PC-9 (cell line): ENCODE results near the gene SCAPER. TPM values are rescaled to one million over a fixed set of nuclear protein-coding genes. Genes with fewer than 3 reads are reported as not detected.
"Not testable (repeated sequence)": the region's sequence is repeated elsewhere in the genome, so short reads cannot be mapped to it uniquely, and the experiment has no call there.

Experiments
- BruUV-seq: library from RNA; stranded (reverse); fragments of 400-500 nt; replicated peaks from 2 replicates; lab custom pipeline; 2021; lab: Mats Ljungman, UMichigan
- CTCF ChIA-PET: fragments of 300-600 bp; sonication (Branson Sonifier 250); formaldehyde crosslinking; loops from one replicate; lab custom pipeline; 2022; ENCODE audit warnings: antibody characterized with exemption; lab: Charles Lee
- POLR2A ChIA-PET: fragments of 300-600 bp; sonication (Branson Sonifier 250); formaldehyde crosslinking; loops from one replicate; lab custom pipeline; 2022; ENCODE audit warnings: antibody characterized with exemption; ENCODE audit not compliant: unreplicated experiment; lab: Charles Lee
- DNase-seq, 2 experiments: peaks; one replicate each; pipeline versions ENCODE4 v3.0.0 to v3.0.0-alpha.2; 2015 to 2022; ENCODE audit warnings: mixed read lengths in 1 of 2
- H2AFZ ChIP-seq: fragments of 200-600 bp; sonication (generic); 2 replicates; pipeline ENCODE4 v1.8.1; 2017; ENCODE audit warnings: antibody characterized with exemption
- H3F3A ChIP-seq: fragments of 200-600 bp; sonication (generic); 2 replicates; pipeline ENCODE4 v1.8.1; 2017; ENCODE audit warnings: antibody characterized with exemption, mild to moderate bottlenecking, low read depth; ENCODE audit not compliant: insufficient read depth
- H3K27ac ChIP-seq: fragments of 200-600 bp; sonication (generic); 2 replicates; pipeline ENCODE4 v1.6.1; 2016; ENCODE audit warnings: mixed run types
- H3K27me3 ChIP-seq: fragments of 200-600 bp; sonication (generic); 2 replicates; pipeline ENCODE4 v1.6.1; 2016; ENCODE audit warnings: low read depth, mixed run types; ENCODE audit not compliant: insufficient read depth
- H3K36me3 ChIP-seq: fragments of 200-600 bp; sonication (generic); 2 replicates; pipeline ENCODE4 v1.6.1; 2016; ENCODE audit warnings: low read depth, mixed run types
- H3K4me1 ChIP-seq: fragments of 200-600 bp; sonication (generic); replicated peaks from 2 replicates; pipeline ENCODE4 v1.6.1; 2016; ENCODE audit warnings: mixed run types; ENCODE audit not compliant: insufficient read depth
- H3K4me2 ChIP-seq: fragments of 200-600 bp; sonication (generic); 2 replicates; pipeline ENCODE4 v1.6.1; 2017; ENCODE audit warnings: mixed run types
- H3K4me3 ChIP-seq: fragments of 200-600 bp; sonication (generic); 2 replicates; pipeline ENCODE4 v1.6.1; 2016; ENCODE audit warnings: mixed run types
- H3K79me2 ChIP-seq: fragments of 200-600 bp; sonication (generic); 2 replicates; pipeline ENCODE4 v1.6.1; 2017; ENCODE audit warnings: low read depth, mixed run types
- H3K9me2 ChIP-seq: fragments of 200-600 bp; sonication (generic); 2 replicates; pipeline ENCODE4 v1.8.1; 2017; ENCODE audit warnings: mild to moderate bottlenecking; ENCODE audit not compliant: insufficient read depth
- H3K9me3 ChIP-seq: fragments of 200-600 bp; sonication (generic); 2 replicates; pipeline ENCODE4 v1.8.1; 2016; ENCODE audit warnings: low read depth; ENCODE audit not compliant: insufficient read depth
- H4K20me1 ChIP-seq: fragments of 200-600 bp; sonication (generic); 2 replicates; pipeline ENCODE4 v1.8.1; 2017; ENCODE audit not compliant: insufficient read depth
- CTCF ChIP-seq: fragments of 200-600 bp; sonication (generic); conservative IDR thresholded peaks from 2 replicates; pipeline ENCODE4 v1.6.1; 2017; ENCODE audit warnings: mixed run types, antibody characterized with exemption, mild to moderate bottlenecking, moderate library complexity
- EZH2 ChIP-seq: fragments of 200-600 bp; sonication (generic); IDR thresholded peaks from 2 replicates; pipeline ENCODE4 v1.8.0; 2017; ENCODE audit warnings: antibody characterized with exemption, low read depth
- intact Hi-C: fragments of 100-400 bp; cut with micrococcal nuclease; formaldehyde crosslinking; loops from one replicate; pipeline ENCODE4 v1.10.0; 2022; ENCODE audit not compliant: unreplicated experiment
- total RNA-seq: library from RNA; stranded (reverse); gene quantifications from 2 replicates; pipeline ENCODE4 v1.2.3, GENCODE V29; 2021

Gene SCAPER
- total RNA-seq, 1 experiment from 2014 or later, result 18.7 TPM

GRCh38 chr15:76514282-76514681, 390.9 kb downstream of the SCAPER start:
- H3K4me2 ChIP-seq, result no peak overlapping the region
- ChIA-PET POLR2A (no interaction called here), CTCF (no interaction called here)
- H3K9me2 ChIP-seq, result no peaks in the 10 kb centered on the region; the same call in 1 of the 2 replicates
- intact Hi-C loops, result no loop called here
- no peaks in the 10 kb centered on the region for H3K4me1 ChIP-seq
- no TSS peak for BruUV-seq
- no peak overlapping the region for H2AFZ ChIP-seq
- H3F3A ChIP-seq, result no peaks in the 10 kb centered on the region
- H3K4me3 ChIP-seq, result no peak overlapping the region
- no peaks in the 10 kb centered on the region for H3K9me3 ChIP-seq
- DNase-seq, result no peak
- TF ChIP-seq CTCF, result no peak
- TF ChIP-seq EZH2, result no peak
- H3K27me3 ChIP-seq, result no peaks in the 10 kb centered on the region
- H3K36me3 ChIP-seq, result no peaks in the 10 kb centered on the region
- H3K27ac ChIP-seq, result no peak overlapping the region
- H4K20me1 ChIP-seq, result no peaks in the 10 kb centered on the region
- no peaks in the 10 kb centered on the region for H3K79me2 ChIP-seq

GRCh38 chr15:76512971-76513370, 392.2 kb downstream of the SCAPER start:
- BruUV-seq, result no TSS peak
- no peaks in the 10 kb centered on the region; the same call in 1 of the 2 replicates for H3K9me2 ChIP-seq
- no peak overlapping the region for H3K4me3 ChIP-seq
- TF ChIP-seq CTCF, result no peak
- no peak for TF ChIP-seq EZH2
- POLR2A ChIA-PET, result no interaction called here
- no peaks in the 10 kb centered on the region for H3K79me2 ChIP-seq
- no peaks in the 10 kb centered on the region for H3K36me3 ChIP-seq
- H3K27ac ChIP-seq, result no peak overlapping the region
- H3K27me3 ChIP-seq, result no peaks in the 10 kb centered on the region
- CTCF ChIA-PET, result no interaction called here
- H3K4me1 ChIP-seq, result no peaks in the 10 kb centered on the region
- intact Hi-C loops, result no loop called here
- no peak overlapping the region for H2AFZ ChIP-seq
- DNase-seq, result no peak
- no peak overlapping the region for H3K4me2 ChIP-seq
- H3K9me3 ChIP-seq, result no peaks in the 10 kb centered on the region
- H3F3A ChIP-seq, result no peaks in the 10 kb centered on the region
- no peaks in the 10 kb centered on the region for H4K20me1 ChIP-seq

- not testable (repeated sequence) for H3K79me2 ChIP-seq
These were observed 394.5 kb downstream of the SCAPER start for GRCh38 chr15:76510663-76511062.

GRCh38 chr15:76503804-76504203, 401.3 kb downstream of the SCAPER start:
- Histone ChIP-seq H3K9me2 (no peaks in the 10 kb centered on the region), H3K27ac (no peak overlapping the region), H4K20me1 (0 out of 2 replicates have a peak, but pooled peaks cover 4% of the 10 kb centered on the region), H3K79me2 (no peaks in the 10 kb centered on the region), H3K4me1 (no peaks in the 10 kb centered on the region), H3K9me3 (no peaks in the 10 kb centered on the region), H2AFZ (no peak overlapping the region), H3K4me3 (no peak overlapping the region), H3K36me3 (no peaks in the 10 kb centered on the region), H3K4me2 (no peak overlapping the region), H3F3A (no peaks in the 10 kb centered on the region), H3K27me3 (no peaks in the 10 kb centered on the region)
- DNase-seq, result no peak
- ChIA-PET POLR2A (interaction anchor here (0.7 kb wide), 1 partner anchor 429 kb away, joined by 8 read pairs; no protein-coding TSS in a partner anchor), CTCF (no interaction called here)
- intact Hi-C loops, result no loop called here
- TF ChIP-seq EZH2 (no peak), CTCF (no peak)
- BruUV-seq, result no TSS peak

More at GRCh38 chr15:76510663-76511062, 394.5 kb downstream of the SCAPER start:
- H3F3A ChIP-seq, H3K9me3 ChIP-seq, CTCF ChIA-PET, POLR2A ChIA-PET, H3K27me3 ChIP-seq, H4K20me1 ChIP-seq, H3K27ac ChIP-seq, BruUV-seq, H3K9me2 ChIP-seq, intact Hi-C loops, H3K4me1 ChIP-seq, H3K36me3 ChIP-seq, H3K4me2 ChIP-seq, H3K4me3 ChIP-seq, H2AFZ ChIP-seq, DNase-seq: not testable (repeated sequence)
